G401.6 (cell line): ENCODE data around the gene RAB29.

Experiments used
- FAIRE-seq: peaks from 2 replicates; lab custom pipeline; 2012; peaks lifted over from hg19 to GRCh38; lab: Jason Lieb, UNC

Gene RAB29

GRCh38 chr1:205794011-205794730, 18.9 kb upstream of the RAB29 start:
- FAIRE-seq = no peak

- no peak for FAIRE-seq
Observed at GRCh38 chr1:205792961-205793673, 17.8 kb upstream of the RAB29 start.

- FAIRE-seq = no peak
Observed at GRCh38 chr1:205792481-205792881, 17.2 kb upstream of the RAB29 start.

- no peak for FAIRE-seq
Observed at GRCh38 chr1:205791568-205792180, 16.4 kb upstream of the RAB29 start.

- no peak for FAIRE-seq
Observed at GRCh38 chr1:205787287-205787916, 12.1 kb upstream of the RAB29 start.

- no peak for FAIRE-seq
Observed at GRCh38 chr1:205786601-205787000, 11.3 kb upstream of the RAB29 start.

GRCh38 chr1:205785446-205785845, 10.2 kb upstream of the RAB29 start:
- no peak for FAIRE-seq

GRCh38 chr1:205783904-205784303, 8.6 kb upstream of the RAB29 start:
- FAIRE-seq = no peak

GRCh38 chr1:205783433-205783795, 8.1 kb upstream of the RAB29 start:
- FAIRE-seq = no peak

GRCh38 chr1:205782627-205783432, 7.5 kb upstream of the RAB29 start:
- FAIRE-seq = no peak

GRCh38 chr1:205780335-205780734, 5.1 kb upstream of the RAB29 start:
- FAIRE-seq = no peak

GRCh38 chr1:205777994-205778393, 2.7 kb upstream of the RAB29 start:
- no peak for FAIRE-seq

GRCh38 chr1:205775717-205776056, 405 bp upstream of the RAB29 start:
- FAIRE-seq = no peak

GRCh38 chr1:205774198-205775014, 876 bp downstream of the RAB29 start:
- FAIRE-seq = no peak

GRCh38 chr1:205772607-205773032, 2.7 kb downstream of the RAB29 start:
- no peak for FAIRE-seq

GRCh38 chr1:205770618-205771017, 4.7 kb downstream of the RAB29 start:
- FAIRE-seq = no peak

GRCh38 chr1:205769641-205770365, 5.5 kb downstream of the RAB29 start:
- no peak for FAIRE-seq

GRCh38 chr1:205767248-205767647, 8.0 kb downstream of the RAB29 start:
- FAIRE-seq = no peak

GRCh38 chr1:205766570-205766969, 8.7 kb downstream of the RAB29 start:
- FAIRE-seq = no peak

- FAIRE-seq = no peak
Observed at GRCh38 chr1:205766038-205766437, 9.2 kb downstream of the RAB29 start.

- no peak for FAIRE-seq
Observed at GRCh38 chr1:205764578-205764977, 10.7 kb downstream of the RAB29 start.
